Gastrocnemius medialis (tissue), 4 donors: ENCODE measurements around the gene BANF2.

ENCODE experiments used
- CTCF ChIP-seq, 5 experiments: fragments of 450-650 bp in 3 of 5; fragments of 200-600 bp in 2 of 5; sonication (generic) in 2 of 5; IDR thresholded peaks in 4 of 5; conservative IDR thresholded peaks in 1 of 5; 1 replicate in 4 of 5; 2 replicates in 1 of 5; pipeline ENCODE4 v1.5.1; 2016 to 2019; ENCODE audit warnings: antibody characterized with exemption in 5 of 5, mild to moderate bottlenecking in 3 of 5, moderate library complexity in 3 of 5
- POLR2A ChIP-seq, 2 donors: fragments of 450-650 bp; IDR thresholded peaks; one replicate each; pipeline ENCODE4 v1.6.1; 2017; ENCODE audit warnings: antibody characterized with exemption in 2 of 2, mild to moderate bottlenecking in 2 of 2, moderate library complexity in 2 of 2

GRCh38 chr20:17767624-17768023 lies 67.9 kb downstream of the BANF2 start:
- no peak for TF ChIP-seq CTCF (IDR thresholded peaks at IDR 0.05 in 4 of 5, conservative IDR thresholded peaks at IDR 0.05 in 1 of 5)
- no peak for TF ChIP-seq POLR2A (IDR thresholded peaks at IDR 0.05)
